Eye (tissue), 1 donor: Measurements from ENCODE around the gene FCAMR.
"Not testable (repeated sequence)": the region's sequence is repeated elsewhere in the genome, so short reads cannot be mapped to it uniquely, and the experiment has no call there.

Source experiments
- DNase-seq: peaks from one replicate; pipeline ENCODE4 v3.0.0-alpha.2; 2015

FCAMR gene

DNA sequence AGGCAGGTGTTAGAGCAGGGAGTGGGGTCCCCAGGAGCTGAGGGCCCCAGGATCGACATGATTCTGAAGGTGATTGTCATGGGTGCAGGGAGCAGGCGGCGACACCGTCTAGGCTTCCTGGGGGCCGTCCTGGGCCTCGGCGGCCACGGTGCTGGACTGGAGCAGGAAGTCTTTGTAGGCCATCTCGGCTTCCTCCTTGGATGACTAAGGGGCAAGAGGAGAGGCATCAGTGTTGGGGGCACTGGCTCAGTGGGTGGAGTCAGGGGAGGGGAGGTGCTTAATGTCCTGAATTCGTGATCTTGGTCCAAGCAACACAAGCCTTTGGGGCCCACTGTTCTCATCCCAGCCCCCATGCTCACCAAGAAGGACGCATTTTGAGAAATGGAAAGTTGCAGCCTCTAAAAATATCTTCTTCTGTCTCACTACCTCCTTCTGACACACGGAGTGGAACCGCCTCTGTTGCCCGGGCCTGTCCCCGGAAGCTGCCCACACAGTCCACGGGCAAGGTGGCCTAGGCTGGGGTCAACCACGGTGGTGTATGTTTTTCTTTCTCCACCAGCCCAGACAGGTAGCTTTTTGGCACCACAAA, 40.0 kb downstream of the FCAMR start:
- DNase-seq = no peak

DNA sequence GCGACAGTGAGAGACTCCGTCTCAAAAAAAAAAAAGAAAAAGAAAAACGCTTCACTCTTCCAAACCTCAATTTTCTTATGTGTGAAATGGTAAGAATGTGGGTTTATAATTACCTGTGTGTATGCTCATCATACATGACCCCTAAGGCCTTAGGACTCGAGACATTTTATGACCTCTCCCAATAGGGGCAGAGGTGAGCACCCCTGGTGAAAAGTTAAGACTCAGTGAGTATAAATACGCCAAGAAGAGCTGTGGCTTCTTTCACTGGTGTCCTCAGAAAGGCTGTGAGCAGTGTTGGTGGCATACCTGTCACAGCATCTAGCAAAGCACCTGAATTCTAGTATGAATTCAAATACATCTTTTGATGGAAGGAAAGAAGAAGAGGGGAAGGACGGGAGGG, 40.7 kb downstream of the FCAMR start:
- no peak for DNase-seq

DNA sequence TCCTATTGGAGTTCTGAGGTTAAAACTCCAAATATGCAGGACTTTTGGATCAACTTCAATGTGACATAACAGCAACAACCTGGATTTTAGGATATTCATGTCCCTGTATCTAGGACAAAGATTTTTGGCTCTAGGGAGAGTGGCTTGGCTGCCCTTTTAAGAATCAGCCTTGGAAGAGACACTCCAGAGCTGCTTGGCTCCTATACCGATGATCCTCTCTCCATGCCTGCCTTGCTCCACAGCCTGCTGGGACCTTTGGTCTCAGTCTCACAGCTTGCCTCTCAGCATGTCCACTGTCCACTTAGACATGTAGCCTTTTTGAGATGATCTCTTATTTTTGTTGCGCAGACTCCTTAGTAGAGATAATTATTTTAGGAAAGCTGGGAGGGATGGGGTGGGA, 44.0 kb downstream of the FCAMR start:
- no peak for DNase-seq

DNA sequence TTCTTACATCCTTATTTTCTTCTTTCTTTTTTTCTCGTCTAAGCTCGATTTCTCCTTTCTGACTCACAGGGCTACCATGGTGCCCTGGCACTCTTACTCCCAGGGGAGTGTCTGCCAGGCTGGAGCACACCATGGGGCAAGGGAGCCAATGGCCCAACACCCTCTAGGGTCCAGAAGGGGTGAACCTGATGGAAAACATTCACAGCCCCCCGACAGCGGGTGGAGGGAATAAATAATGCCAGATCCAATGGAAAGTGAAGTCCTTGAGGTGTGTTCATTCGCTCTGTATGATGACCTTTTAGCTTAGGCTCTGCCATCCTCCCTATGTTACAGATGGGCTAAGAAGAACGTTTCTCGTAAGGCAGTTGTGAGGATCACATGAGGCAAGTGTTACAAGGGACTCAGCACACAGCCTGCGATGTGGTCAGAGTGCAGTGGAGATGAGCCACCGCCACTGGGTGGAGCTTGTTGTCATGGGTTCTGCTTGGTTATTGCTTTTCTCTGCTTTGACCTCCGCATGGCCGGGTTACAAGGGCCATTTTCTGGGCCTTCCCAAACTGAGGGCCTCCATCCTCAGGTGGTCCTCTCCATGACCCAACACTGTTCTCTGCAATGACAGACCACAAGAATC, 45.0 kb downstream of the FCAMR start:
- no peak for DNase-seq

DNA sequence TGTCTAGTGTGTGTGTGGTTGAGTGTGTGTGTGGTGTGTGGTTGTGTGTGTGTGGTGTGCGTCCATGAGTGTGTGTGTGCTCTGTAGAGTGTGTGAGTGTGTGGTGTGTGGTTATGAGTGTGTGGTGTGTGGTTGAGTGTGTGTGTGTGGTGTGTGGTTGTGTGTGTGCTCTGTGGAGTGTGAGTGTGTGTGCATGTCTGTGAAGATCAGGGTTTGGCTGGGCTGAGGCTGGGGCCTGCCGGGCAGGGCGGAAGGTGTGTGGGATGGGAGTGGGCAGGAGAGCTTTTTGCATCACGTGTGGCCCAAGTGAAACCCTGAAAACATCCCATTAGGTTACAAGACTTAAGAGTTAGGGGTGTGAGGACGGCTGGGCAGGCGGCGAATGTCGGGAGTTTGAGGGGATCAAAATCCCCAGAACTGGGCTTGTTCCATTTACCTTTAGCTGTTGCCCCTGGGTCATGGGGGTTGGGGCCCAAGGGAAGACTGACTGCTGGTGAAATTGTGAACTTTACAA, 45.6 kb downstream of the FCAMR start:
- no peak for DNase-seq

DNA sequence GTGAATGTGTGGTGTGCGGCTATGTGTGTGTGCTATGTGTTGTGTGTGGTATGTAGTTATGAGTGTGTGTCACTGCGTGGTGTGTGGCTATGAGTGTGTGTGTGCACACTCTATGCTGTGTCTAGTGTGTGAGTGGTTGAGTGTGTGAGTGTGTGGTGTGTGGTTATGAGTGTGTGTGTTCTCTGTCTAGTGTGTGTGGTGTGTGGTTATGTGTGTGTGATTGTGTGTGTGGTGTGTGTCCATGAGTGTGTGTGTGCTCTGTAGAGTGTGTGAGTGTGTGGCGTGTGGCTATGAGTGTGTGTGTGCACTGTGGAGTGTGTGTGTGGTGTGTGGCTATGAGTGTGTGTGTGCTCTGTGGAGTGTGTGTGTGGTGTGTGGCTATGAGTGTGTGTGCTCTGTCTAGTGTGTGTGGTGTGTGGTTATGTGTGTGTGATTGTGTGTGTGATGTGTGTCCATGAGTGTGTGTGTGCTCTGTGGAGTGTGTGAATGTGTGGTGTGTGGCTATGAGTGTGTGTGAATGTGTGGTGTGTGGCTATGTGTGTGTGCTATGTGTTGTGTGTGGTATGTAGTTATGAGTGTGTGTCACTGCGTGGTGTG, 46.2 kb downstream of the FCAMR start:
- not testable (repeated sequence) for DNase-seq

DNA sequence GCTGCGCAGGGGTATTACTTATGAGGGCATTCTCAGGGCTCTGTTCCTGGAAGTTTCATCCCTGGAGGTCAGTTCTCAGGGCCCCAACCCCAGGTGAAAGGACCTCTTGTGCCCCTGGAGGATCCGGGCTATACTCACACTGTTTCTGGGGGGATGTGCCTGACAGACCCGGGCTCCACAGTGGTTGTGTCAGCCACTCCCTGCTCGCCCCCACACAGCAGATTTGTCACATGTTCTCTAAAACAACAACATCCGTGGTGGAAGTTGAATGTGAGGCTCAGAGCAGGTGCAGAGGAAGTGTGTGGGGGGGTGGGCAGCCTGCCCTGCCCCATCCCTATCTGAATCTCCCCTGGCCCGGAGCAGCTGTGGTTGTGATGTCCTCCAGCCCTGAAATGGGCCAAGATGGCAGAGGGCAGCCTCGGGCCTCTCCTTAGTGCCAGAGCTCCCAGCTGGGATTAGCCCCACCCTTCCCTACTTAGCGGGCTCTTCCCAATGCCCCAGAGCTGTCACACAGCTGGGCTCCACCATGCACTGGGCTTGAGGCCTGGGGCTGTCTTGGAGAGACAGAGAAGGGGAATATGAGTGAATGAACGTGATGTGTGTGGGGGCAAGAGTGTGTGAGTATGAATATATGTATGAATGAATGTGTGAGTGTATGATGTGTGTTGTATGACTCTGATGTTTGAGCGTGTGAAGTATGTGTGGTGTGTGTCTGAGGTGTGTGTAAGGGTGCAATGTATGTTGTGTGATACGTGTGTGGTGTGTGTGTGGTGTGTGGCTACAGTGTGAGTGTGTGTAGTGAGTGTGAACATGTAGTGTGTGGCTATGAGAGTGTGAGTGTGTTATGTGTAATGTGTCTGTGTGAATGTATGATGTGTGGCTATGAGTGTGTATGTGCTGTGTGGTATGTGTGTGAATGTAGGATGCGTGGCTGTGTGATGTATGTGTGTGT, 47.0 kb downstream of the FCAMR start:
- no peak for DNase-seq

DNA sequence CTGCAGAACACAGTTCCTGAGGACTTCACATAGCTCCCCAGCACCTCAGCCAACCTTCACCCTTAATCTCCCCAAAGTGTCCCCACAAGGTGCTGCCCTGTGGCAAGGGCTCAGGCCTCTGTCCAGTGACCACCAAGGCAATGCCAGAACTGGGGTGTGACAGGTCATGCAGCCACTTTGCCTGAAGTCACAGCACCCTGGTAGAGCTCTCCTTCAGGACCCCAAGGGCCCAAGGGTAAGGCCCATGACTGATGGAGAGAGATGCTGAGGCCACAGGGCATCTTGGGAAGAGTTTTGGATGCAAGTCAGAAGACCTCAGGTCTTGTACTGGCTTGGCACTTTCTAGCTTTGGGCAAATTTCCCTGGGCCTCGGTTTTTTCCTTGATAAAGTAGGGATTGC, 47.7 kb downstream of the FCAMR start:
- no peak for DNase-seq

DNA sequence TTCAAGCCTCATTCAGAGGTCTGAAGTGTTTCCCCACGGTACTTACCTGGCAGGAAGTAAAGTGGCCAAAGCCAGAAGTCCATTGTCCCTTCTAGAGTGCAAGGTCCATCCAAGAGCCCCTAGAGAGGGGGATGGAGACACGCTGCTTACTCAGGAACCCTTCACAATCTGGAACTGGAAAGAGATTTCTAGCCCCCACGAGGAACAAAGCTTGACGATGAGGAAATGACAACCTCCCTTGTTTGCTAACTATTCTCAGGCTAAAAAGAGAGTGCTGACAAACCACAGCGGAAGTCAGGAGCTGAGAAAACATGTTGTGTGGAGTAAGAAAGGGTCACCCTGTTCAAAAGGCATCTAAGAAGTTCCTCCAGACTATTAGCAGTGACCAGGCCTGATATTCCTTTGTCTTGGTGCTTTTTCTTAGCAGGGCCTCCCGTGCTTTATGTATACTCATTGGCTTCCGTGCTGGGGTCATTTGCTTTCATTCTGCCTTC, 48.4 kb downstream of the FCAMR start, which contains the start of gene FCMR:
FCMR (minus strand) TSS at position 170 of the 494 bp plus-strand sequence; CDS start at position 83, 87 bp downstream.
- DNase-seq = no peak

DNA sequence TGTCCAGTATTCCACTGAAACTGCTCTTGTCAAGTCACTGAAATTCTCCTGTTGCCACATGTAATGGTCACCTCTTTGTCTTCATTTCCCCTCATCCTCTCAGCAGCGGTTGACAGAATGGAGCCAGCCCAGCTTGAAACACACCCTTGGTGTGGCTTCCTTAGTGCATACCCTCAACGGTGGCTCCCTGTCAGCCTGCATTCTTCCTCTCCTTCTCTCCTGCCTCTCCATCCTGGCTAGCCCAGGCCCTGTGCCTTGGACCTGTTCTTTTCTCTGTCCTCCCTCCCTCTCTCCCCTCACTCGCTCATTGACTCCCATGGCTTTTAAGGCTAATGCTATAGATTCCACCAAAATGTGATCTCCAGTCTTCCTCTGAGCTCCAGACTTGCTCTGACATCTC, 52.2 kb downstream of the FCAMR start:
- DNase-seq = no peak

DNA sequence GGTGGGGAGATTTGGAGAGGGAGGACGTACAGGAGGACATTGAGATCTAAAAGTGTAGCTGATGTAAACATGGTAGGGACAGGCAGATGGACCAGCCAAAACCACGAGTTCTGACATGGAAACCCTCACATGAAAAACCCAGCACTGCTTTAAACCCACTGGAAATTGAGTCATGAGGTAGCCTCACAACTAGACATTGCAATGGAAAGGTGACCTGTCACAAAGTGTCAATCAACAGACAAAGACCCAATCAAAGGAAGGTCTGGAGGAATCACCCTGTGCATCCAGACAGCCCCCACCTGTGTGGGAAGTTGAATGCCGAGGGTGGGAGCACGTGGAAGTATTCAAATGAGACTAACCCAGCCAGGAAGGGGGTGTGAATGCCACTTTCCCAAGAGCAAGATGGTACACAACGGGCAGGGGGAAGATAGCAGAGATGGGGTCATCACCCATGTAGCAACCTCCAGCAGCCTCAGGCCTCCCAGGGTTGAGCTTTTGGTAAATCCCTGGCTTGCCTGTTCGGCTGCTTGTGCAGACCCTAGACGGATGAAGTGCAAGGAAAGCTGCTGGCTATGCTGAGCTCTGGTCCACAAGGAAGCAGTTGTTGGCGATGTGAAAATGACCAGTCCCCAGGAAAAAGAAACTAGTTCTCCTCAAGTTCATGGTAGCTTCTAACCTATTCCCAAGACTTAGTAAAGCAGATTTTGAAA, 54.1 kb downstream of the FCAMR start:
- DNase-seq = no peak

DNA sequence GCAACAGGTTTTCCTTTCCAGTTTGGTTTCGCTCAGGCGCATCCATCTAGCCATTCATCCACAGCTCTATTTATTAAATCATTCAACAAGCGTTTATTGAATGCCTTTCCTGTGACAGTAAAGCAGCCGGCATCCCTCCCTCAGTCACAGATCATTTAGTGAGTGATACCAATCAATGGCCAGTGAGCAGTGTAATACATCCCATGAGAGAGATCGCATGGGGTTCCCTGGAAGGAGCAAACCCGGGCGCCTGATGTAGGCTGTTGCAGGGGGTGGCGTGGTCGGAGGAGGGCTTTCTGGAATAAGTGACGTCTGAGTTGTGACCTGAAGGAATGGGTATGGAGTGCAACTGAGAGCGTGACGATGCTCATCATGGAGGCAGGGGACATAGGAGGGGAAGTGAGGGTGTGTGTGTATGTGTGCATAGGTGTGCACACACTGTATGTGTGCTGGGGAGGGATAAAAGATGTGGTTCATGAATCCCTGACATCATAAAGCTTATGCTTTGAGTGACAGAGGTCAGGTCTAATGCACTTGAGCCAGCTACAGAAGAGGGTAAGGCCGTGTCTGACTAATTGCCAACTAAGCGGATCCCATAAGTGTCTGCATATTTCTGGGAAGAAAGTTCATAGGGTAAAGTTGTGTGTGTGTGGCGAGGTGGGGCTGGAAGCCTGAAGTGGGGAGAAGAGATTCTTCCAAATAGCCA, 55.1 kb downstream of the FCAMR start:
- DNase-seq = no peak

DNA sequence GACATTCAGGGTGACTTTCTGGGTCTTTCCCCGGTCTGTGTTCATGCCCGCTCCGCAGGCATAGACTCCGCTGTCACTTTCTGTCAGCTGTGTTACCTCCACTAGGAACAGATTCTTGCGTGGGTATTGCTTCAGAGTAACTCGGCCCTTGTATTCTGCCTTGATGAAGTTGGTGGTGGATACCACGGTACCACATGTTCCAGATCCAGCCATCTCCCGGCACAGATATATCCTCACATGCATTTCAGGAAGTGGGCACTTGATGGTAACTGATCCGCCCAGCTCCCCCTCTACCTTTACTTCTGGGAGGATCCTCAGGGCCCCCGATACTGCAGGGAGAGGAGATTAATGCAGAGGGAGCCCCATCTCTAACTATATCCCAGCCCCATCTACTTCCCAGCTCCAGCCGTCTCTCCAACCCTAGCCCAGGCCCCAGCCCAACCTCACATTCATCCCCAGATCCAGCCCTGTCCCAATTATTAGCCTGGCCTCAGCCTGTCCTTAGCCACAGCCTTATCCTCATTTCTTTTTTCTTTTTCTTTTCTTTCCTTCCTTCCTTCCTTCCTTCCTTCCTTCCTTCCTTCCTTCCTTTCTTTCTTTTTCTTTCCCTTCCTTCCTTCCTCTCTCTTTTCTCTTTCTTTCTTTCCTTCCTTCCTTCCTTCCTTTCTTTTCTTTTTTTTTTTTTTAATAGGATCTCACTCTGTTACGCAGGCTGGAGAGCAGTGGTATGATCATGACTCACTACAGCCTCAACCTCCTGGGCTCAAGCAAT, 56.3 kb downstream of the FCAMR start:
- no peak for DNase-seq

DNA sequence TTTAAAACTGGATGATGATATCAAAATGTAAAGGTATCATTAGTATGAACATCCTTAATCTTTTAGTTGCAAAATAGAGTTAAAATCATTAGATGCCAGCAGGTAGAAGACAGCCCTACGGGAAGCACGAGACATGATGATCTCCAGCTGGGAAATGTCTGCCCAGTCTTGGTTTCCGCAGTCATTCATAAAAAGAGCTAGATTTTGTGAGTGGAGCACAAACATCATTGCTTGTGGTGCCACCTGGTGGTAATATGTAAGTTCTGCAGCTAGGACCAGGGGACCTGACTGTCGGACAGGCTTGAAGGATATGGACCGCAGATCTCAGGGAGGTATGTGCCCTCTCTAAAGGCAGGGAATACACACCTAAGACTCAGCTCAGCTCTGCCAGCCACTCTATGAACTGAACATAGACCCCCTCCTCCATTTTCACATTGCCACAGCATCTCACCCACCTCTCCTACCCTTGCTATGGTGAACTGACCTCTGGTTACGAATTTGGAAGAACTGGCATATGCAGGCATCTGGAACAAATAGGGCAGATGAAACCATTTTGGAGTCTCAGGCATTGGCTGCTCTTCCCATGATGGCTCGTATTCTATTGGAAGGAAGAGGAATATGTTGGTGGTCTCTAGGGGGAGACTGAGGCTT, 57.7 kb downstream of the FCAMR start:
- DNase-seq = peak; percentile 94

DNA sequence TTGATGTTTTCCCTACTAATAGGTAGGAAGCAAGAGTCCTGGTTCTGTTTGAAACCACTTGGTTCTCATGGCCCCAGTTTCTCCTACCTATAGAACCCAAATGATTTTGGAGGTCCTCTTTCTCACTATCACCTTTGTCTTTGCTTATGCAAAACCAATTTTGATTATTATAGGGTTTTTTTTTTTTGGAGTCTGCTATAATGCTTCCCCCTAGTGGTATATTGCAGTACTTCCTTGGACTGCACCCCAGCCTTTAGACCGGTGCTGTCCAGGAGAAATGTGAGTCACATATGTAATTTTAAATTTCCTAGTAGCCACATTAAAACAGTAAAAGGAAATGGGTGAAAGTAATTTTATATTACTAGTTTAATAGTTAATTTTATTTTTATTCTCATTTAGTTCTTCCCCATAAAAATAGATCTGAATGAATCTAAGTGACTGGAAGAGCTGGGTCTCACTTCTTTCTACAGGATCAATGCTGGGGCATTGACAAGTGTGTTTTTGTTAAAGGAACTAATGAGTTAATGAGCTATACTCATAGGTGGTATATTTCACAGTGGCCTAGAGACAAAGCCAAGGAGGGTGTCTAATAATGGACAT, 59.1 kb downstream of the FCAMR start:
- DNase-seq = peak; percentile 76

DNA sequence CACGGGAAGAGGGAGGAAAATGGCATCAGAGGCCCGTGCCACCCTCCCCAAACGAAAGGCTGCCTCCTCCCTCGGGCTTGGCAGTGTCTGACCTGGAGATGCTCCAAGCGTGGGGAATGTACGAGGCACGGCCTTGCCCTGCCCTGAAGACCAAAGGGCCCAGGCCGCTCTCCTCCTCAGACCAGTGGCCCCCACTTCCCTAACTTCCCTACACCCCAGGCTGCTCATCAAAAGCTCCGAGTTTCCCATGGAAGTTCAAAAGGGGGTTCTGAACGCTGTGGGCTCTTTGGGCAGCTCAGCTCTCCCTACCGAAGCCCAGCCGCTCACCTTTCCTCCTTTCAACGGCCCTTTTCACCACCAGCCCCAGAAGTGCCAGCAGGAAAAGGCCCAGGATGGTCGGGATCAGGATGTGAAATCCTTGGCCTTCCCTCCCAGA, 60.4 kb downstream of the FCAMR start:
- no peak for DNase-seq

DNA sequence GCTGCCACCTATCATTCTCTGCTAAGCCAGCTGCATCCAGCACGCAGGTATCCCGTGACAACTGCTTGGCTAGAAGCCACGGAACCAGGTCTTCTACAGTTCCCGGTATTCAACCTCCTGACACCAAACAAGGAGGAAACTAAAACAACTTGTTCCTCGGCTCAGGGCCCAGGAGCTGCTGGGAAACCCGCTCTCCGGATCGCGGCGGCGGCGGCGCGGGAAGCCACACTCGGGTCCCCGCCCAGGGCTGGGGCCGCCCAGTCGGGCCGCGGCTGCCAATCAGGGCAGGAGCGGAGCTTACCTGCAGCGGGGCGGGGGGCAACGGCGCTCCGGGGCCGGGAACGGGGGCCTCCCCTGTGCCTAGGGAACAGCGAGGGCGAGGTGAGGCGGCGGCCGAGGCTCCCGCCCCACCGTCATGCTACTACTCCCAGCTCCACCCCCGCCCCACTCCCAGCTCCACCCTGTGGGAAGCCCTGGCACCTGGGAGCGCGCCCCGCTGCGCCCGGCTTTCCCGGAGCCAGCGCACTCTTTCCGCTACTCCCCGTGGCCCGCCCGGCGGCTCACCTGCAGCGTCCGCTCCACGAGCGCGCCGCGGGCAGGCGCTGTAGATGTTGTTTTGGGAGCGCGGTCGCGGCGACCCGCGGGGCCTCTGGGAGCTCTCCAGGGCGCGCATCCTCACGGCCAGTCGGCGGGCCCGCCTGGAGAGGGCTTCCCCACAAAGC, 60.9 kb downstream of the FCAMR start:
- DNase-seq = peak; percentile 61

DNA sequence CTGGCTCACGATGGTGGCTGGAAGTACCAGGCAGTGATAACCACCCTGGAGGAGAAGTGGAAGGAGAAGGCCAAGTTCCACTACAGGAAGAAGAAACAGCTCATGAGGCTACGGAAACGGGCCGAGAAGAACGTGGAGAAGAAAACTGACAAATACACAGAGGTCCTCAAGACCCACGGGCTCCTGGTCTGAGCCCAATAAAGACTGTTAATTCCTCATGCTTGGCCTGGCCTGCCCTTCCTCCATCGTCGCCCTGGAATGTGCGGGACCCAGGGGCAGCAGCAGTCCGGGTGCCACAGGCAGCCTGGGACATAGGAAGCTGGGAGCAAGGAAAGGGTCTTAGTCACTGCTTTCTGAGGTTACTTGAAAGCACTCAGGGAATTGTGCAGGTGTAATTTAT, 62.2 kb downstream of the FCAMR start:
- no peak for DNase-seq
